SK-N-SH treated with all-trans-retinoic acid at 6 μM for 48 hours (cell line): ENCODE results near the gene AMOTL2.

ENCODE experiments used
- ATAC-seq: fragments of 200-7000 bp; cut with Tn5 transposase; 3 replicates; pipeline ENCODE4 v1.9.1; 2020; ENCODE audit warnings: mild to moderate bottlenecking, moderate library complexity
- BACH2 ChIP-seq: fragments of 250-450 bp; sonication (Bioruptor Pico); IDR thresholded peaks from 2 replicates; pipeline ENCODE4 v1.9.0; 2021; ENCODE audit warnings: mild to moderate bottlenecking, borderline replicate concordance
- GLIS3 ChIP-seq: fragments of 250-450 bp; sonication (Bioruptor Pico); IDR thresholded peaks from 2 replicates; pipeline ENCODE4 v1.5.0; 2020; ENCODE audit warnings: mild to moderate bottlenecking, moderate library complexity
- PPARA ChIP-seq: fragments of 250-450 bp; sonication (Bioruptor Pico); IDR thresholded peaks from 2 replicates; pipeline ENCODE4 v1.5.0; 2020; ENCODE audit warnings: mild to moderate bottlenecking, borderline replicate concordance
- SNAI2 ChIP-seq: fragments of 250-450 bp; sonication (Bioruptor Pico); IDR thresholded peaks from 2 replicates; pipeline ENCODE4 v1.5.0; 2020; ENCODE audit warnings: mild to moderate bottlenecking, moderate library complexity
- TOX ChIP-seq: fragments of 250-450 bp; sonication (Bioruptor Pico); IDR thresholded peaks from 2 replicates; pipeline ENCODE4 v1.8.0; 2021; ENCODE audit warnings: mild to moderate bottlenecking, moderate library complexity, borderline replicate concordance
- ZFP3 ChIP-seq: fragments of 250-450 bp; sonication (Bioruptor Pico); IDR thresholded peaks from 2 replicates; pipeline ENCODE4 v1.5.0; 2020; ENCODE audit warnings: mild to moderate bottlenecking, moderate library complexity
- ZFP30 ChIP-seq: fragments of 450-650 bp; formaldehyde crosslinking; IDR thresholded peaks from 2 replicates; pipeline ENCODE4 v1.5.0; 2022; ENCODE audit warnings: mild to moderate bottlenecking, moderate library complexity
- ZNF565 ChIP-seq: fragments of 450-650 bp; formaldehyde crosslinking; conservative IDR thresholded peaks from 2 replicates; pipeline ENCODE4 v1.5.0; 2020; ENCODE audit warnings: low read depth, mild to moderate bottlenecking, moderate library complexity
- ZNF70 ChIP-seq: fragments of 450-650 bp; formaldehyde crosslinking; IDR thresholded peaks from 2 replicates; pipeline ENCODE4 v1.5.0; 2020; ENCODE audit warnings: mild to moderate bottlenecking, moderate library complexity
- ZNF8 ChIP-seq: fragments of 450-650 bp; formaldehyde crosslinking; IDR thresholded peaks from 2 replicates; pipeline ENCODE4 v1.5.0; 2020; ENCODE audit warnings: mild to moderate bottlenecking, moderate library complexity
- TF ChIP-seq, protein P1 (sequence below): fragments of 250-450 bp; sonication (Bioruptor Pico); IDR thresholded peaks from 2 replicates; pipeline ENCODE4 v1.5.0; 2020; ENCODE audit warnings: mild to moderate bottlenecking, moderate library complexity
- TF ChIP-seq, protein P2 (sequence below): fragments of 250-450 bp; sonication (Bioruptor Pico); IDR thresholded peaks from 2 replicates; pipeline ENCODE4 v1.5.1; 2020; ENCODE audit warnings: low read depth, mild to moderate bottlenecking, moderate library complexity
- TF ChIP-seq, protein P3 (sequence below): fragments of 250-450 bp; sonication (Bioruptor Pico); IDR thresholded peaks from 2 replicates; pipeline ENCODE4 v1.8.0; 2020; ENCODE audit warnings: mild to moderate bottlenecking, moderate library complexity, borderline replicate concordance

Gene AMOTL2

DNA sequence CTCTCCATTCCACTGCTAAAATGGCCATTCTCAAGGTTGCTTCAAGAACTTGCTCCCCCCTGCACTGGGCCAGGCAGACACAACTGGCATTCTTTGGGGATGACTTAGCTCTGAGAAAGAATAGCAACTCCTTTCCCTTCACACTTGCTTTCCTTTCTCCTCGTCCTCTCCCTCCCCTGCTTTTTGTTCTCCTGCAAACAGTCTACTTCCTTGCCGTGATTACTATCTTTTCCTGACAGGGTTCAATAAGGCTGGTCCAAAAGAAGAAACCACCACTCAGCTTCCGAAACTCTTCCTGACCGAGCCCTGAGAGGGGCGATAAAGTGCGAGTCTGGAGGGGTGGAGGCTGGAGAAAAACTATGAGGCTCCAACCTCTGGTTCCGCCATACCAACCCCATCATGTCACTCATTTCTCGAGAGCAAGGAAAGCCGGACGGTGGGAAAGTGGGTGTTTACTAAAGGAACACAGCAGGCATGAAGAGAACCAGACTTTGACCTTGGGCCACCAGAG is 5.0 kb downstream of the AMOTL2 start:
- ATAC-seq: peak; percentile 3; the same call in 2 of the 3 replicates
- TF ChIP-seq ZNF70: no peak
- no peak for TF ChIP-seq TOX
- TF ChIP-seq, protein P1, sequence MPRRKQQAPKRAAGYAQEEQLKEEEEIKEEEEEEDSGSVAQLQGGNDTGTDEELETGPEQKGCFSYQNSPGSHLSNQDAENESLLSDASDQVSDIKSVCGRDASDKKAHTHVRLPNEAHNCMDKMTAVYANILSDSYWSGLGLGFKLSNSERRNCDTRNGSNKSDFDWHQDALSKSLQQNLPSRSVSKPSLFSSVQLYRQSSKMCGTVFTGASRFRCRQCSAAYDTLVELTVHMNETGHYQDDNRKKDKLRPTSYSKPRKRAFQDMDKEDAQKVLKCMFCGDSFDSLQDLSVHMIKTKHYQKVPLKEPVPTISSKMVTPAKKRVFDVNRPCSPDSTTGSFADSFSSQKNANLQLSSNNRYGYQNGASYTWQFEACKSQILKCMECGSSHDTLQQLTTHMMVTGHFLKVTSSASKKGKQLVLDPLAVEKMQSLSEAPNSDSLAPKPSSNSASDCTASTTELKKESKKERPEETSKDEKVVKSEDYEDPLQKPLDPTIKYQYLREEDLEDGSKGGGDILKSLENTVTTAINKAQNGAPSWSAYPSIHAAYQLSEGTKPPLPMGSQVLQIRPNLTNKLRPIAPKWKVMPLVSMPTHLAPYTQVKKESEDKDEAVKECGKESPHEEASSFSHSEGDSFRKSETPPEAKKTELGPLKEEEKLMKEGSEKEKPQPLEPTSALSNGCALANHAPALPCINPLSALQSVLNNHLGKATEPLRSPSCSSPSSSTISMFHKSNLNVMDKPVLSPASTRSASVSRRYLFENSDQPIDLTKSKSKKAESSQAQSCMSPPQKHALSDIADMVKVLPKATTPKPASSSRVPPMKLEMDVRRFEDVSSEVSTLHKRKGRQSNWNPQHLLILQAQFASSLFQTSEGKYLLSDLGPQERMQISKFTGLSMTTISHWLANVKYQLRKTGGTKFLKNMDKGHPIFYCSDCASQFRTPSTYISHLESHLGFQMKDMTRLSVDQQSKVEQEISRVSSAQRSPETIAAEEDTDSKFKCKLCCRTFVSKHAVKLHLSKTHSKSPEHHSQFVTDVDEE (CRISPR knock-in tag): no peak
- TF ChIP-seq, protein P2, sequence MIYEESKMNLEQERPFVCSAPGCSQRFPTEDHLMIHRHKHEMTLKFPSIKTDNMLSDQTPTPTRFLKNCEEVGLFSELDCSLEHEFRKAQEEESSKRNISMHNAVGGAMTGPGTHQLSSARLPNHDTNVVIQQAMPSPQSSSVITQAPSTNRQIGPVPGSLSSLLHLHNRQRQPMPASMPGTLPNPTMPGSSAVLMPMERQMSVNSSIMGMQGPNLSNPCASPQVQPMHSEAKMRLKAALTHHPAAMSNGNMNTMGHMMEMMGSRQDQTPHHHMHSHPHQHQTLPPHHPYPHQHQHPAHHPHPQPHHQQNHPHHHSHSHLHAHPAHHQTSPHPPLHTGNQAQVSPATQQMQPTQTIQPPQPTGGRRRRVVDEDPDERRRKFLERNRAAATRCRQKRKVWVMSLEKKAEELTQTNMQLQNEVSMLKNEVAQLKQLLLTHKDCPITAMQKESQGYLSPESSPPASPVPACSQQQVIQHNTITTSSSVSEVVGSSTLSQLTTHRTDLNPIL (CRISPR knock-in tag): no peak
- TF ChIP-seq PPARA: no peak

DNA sequence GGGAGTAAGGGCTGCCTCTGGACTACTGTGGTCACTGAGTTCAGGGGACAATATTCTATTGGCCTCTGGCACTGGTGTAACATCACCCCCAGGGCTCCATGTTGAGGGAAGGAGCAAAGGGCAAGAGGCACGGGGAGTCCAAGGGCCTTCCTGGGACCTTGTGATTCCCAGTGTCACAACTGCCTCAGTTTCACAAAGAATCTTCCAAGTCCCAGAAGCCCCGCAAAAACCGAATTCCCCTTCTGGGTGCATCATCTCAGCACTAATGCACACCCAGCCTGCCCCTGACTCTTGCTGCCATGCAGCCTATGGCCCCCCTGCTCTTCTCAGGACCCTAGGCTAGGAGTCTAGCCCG is 5.5 kb downstream of the AMOTL2 start:
- no peak for ATAC-seq

GRCh38 chr3:134367869-134368750 is 6.1 kb downstream of the AMOTL2 start:
- no peak for ATAC-seq
- TF ChIP-seq, protein P1 (CRISPR knock-in tag): no peak
- TF ChIP-seq, protein P3, sequence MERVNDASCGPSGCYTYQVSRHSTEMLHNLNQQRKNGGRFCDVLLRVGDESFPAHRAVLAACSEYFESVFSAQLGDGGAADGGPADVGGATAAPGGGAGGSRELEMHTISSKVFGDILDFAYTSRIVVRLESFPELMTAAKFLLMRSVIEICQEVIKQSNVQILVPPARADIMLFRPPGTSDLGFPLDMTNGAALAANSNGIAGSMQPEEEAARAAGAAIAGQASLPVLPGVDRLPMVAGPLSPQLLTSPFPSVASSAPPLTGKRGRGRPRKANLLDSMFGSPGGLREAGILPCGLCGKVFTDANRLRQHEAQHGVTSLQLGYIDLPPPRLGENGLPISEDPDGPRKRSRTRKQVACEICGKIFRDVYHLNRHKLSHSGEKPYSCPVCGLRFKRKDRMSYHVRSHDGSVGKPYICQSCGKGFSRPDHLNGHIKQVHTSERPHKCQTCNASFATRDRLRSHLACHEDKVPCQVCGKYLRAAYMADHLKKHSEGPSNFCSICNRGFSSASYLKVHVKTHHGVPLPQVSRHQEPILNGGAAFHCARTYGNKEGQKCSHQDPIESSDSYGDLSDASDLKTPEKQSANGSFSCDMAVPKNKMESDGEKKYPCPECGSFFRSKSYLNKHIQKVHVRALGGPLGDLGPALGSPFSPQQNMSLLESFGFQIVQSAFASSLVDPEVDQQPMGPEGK (CRISPR knock-in tag): peak; percentile 22; the same call in 1 of the 2 replicates
- TF ChIP-seq GLIS3 (CRISPR knock-in tag): no peak
- no peak for TF ChIP-seq SNAI2 (CRISPR knock-in tag)

More for the DNA sequence above, 5.5 kb downstream of the AMOTL2 start:
- TF ChIP-seq ZFP30 (CRISPR knock-in tag) (no peak), BACH2 (CRISPR knock-in tag) (no peak), TOX (no peak), ZFP3 (no peak), ZNF565 (CRISPR knock-in tag) (no peak), ZNF8 (no peak)

GRCh38 chr3:134366928-134367811 is 7.1 kb downstream of the AMOTL2 start:
- no peak for TF ChIP-seq ZFP30 (CRISPR knock-in tag)
- TF ChIP-seq, protein P2 (CRISPR knock-in tag): peak; percentile 4; the same call in 1 of the 2 replicates
- no peak for ATAC-seq
